ENCODE results near the gene ZNF280C. TPM values are rescaled to one million over a fixed set of nuclear protein-coding genes. Genes with fewer than 3 reads are reported as not detected.

The ZNF280C gene
- total RNA-seq (1 to 10 TPM; 4.3 to 6.8 (median 6.4) TPM), polyA plus RNA-seq (1 to 10 TPM; 1.3 to 1.5 (median 1.4) TPM)
- long read RNA-seq, donor 1, result 0 reads
- long read RNA-seq, donor 2, full-length matches to known transcripts, result 1 of 1 reads
- long read RNA-seq, donor 2, partial matches to known transcripts, result 0 of 1 reads
- long read RNA-seq, donor 2, other reads (novel, unspliced or antisense), result 0 of 1 reads

- Histone ChIP-seq H3K4me3 (peak within 1 kb of the TSS; percentile 44 to 76 (median 51)), H3K9me3 (peaks cover 0 to 9% (median 0%) of the 10 kb centered on the region in 8 donors), H3K27ac (peak within 1 kb of the TSS; percentile 53 to 89 (median 84)), H3K27me3 (replicated peaks in 1 of 7) (no peaks in the 10 kb centered on the region), H3K36me3 (no peaks in the 10 kb centered on the region), H3K4me1 (peaks cover 0 to 14% (median 8%) of the 10 kb centered on the region in 6 donors)
- peak; percentile 96 for DNase-seq
- intact Hi-C loops (cut with DNase I; ENCODE audit: low total_unique reads), result no loop called here
- 2 to 47% (median 2%) methylated on average over 32 to 59 of the region's 59 CpGs for WGBS, 5 donors
- TF ChIP-seq POLR2A (IDR thresholded peaks at IDR 0.05) (peak in 1 of 3 donors; percentile 68), CTCF (IDR thresholded peaks at IDR 0.05 in 8 of 11, conservative IDR thresholded peaks at IDR 0.05 in 3 of 11) (peak in 5 of 11 experiments; percentile 17 to 47 (median 36)), POLR2AphosphoS5 (IDR thresholded peaks at IDR 0.05) (peak; percentile 93 to 97 (median 96))
Measured at GRCh38 chrX:130268449-130269170, at the start of gene ZNF280C. Gene ZNF280C (minus strand): TSS chrX:130268899. CDS start chrX:130260449, 8,450 bp downstream.

- Histone ChIP-seq H3K4me3 (no peak overlapping the region), H3K4me1 (no peaks in the 10 kb centered on the region), H3K36me3 (no peaks in the 10 kb centered on the region), H3K27ac (no peak overlapping the region), H3K9me3 (peaks cover 0 to 7% (median 0%) of the 10 kb centered on the region in 8 donors), H3K27me3 (replicated peaks in 1 of 7) (peaks cover 0 to 2% (median 0%) of the 10 kb centered on the region in 7 donors)
- TF ChIP-seq POLR2AphosphoS5 (IDR thresholded peaks at IDR 0.05) (no peak), POLR2A (IDR thresholded peaks at IDR 0.05) (no peak), CTCF (IDR thresholded peaks at IDR 0.05 in 8 of 11, conservative IDR thresholded peaks at IDR 0.05 in 3 of 11) (no peak)
- intact Hi-C loops (cut with DNase I; ENCODE audit: low total_unique reads), result no loop called here
- 79 to 95% (median 92%) methylated on average over 4 to 5 of the region's 5 CpGs for WGBS, 5 donors
- no peak for DNase-seq
Measured at GRCh38 chrX:130304587-130305368, 36.1 kb upstream of the ZNF280C start.

GRCh38 chrX:130301977-130302376 lies 33.3 kb upstream of the ZNF280C start:
- H3K9me3 ChIP-seq, result peaks cover 0 to 7% (median 0%) of the 10 kb centered on the region in 8 donors
- 50 to 75% (median 62%) methylated on average over 1 of the region's 1 CpG for WGBS, 5 donors
- intact Hi-C loops (cut with DNase I; ENCODE audit: low total_unique reads), result no loop called here

More at GRCh38 chrX:130301977-130302376, 33.3 kb upstream of the ZNF280C start:
- DNase-seq, result no peak
- Histone ChIP-seq H3K4me1 (no peaks in the 10 kb centered on the region), H3K4me3 (no peak overlapping the region), H3K27me3 (replicated peaks in 1 of 7) (peaks cover 0 to 8% (median 0%) of the 10 kb centered on the region in 7 donors), H3K27ac (no peak overlapping the region), H3K36me3 (no peaks in the 10 kb centered on the region)
- TF ChIP-seq POLR2AphosphoS5 (IDR thresholded peaks at IDR 0.05) (no peak), CTCF (IDR thresholded peaks at IDR 0.05 in 8 of 11, conservative IDR thresholded peaks at IDR 0.05 in 3 of 11) (no peak), POLR2A (IDR thresholded peaks at IDR 0.05) (no peak)

Measured in spleen (tissue), 13 donors.